ENCODE measurements around the gene DNAJC5.
A peak's percentile ranks its signal among the peaks of the same experiment; 100 is the strongest.
"Not testable (repeated sequence)": the region's sequence is repeated elsewhere in the genome, so short reads cannot be mapped to it uniquely, and the experiment has no call there.

DNAJC5 gene

DNA sequence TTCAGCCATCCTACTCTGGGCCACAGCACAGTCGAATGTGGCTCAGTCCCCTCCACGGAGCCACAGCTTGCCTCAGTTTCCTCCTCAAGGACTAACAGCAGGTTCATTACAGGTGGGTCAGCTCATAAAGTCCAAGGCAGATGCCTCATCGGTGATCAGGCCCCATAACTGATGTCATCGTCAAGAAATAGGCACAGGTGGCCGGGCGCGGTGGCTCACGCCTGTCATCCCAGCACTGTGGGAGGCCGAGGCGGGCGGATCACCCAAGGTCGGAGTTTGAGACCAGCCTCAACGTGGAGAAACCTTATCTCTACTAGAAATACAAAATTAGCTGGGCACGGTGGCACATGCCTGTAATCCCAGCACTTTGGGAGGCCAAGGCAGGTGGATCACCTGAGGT is 57.8 kb downstream of the DNAJC5 start:
- no peak for DNase-seq (ENCODE audit: low read depth in 2 of 2, low spot score in 1 of 2)

DNA sequence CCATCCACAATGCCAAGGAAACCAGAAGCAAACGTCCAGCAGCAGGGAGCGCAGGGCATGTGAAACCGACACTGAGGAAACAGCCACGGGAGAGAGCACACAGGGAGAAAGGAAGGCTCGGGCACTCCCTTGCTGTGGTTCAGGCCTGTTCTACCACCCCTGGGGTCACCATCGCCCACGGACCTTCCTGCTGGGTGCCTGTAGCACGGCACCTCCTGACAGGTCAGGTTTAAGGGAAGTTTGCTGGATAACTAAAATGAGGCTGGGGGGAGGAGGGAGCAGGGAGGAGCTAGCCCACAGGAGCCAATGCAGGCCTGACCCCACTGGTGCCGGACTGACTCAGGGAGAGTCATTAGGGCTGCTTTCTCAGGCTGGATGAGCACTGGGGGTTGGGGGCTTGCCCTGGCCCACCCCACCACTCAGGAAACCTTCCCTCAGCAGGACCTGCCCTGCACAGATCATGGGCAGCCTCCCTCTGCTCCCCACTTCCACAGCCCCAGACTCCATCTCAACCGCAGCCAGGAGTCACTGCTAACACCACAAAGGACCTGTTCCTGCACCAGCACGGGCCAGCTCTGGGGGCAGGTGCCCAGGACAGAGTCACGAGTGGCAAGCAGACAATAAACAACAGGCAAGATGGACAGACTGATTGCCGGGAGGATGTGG is 59.0 kb downstream of the DNAJC5 start:
- DNase-seq (ENCODE audit: low read depth in 2 of 2, low spot score in 1 of 2) = no peak

DNA sequence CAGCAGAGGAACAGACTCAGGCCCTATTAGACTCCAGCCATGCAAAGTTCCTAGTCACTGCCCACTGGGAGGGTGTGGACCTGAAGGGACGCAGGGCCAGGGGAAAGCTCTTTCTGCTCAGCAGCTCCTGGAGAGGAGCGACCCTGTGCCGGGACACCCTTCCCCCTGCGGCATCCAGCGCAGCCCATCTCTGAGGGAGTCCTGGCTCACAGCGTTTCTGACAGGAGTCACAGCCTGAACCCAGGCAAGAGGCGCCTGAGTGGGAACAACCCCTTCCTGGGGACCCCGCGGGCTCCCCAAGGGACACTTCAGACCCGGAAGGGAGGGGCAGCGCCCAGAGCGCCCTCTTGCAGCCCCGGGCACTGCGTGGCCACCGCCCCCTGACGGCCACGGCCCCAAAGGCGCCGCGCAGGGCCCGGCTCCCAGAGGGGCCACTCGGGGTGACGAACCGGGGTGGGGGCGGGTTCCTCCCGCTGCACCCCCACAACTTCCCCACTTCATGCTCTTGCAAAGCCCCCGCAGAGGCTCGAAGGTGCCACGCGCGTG is 60.4 kb downstream of the DNAJC5 start:
- DNase-seq (ENCODE audit: low read depth in 2 of 2, low spot score in 1 of 2) = no peak

DNA sequence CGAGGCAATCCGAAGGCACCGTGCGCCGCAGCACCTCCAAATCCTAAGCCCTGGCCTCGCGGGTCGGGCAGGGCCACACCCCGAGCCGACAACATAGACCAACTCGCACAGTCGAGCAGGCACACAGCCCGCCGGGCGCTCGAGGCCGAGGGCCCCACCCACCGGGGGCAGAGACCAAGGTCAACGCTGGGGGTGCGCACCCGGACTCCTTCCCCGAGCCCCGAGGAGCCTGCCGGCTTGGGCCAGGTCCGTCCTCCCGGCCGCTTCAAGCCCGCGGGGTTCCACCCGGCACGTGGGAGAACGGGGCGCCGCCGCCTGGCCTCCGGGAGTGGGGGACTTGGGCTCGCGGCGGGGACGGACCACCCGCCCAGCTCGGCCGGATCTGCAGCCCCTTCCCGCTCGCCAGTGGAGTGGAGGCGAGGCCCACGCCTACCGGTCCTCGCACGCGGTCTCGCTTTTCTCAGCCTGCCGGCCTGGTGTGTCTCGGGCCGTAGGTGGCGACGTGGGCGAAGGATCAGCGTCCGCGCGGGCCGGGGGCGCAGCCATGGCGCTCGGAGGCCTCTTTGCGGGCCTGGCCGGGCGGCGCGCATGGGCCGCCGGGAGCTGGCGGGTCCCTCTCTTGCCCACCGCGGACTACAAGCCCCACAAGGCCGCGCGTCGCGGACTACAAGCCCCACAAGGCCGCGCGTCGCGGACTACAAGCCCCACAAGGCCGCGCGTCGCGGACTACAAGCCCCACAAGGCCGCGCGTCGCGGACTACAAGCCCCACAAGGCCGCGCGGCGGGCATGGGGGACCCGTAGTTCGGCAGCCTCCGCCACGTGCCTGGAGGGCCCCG is 61.1 kb downstream of the DNAJC5 start, which contains the start of gene UCKL1:
Gene UCKL1, minus strand, starts transcription at position 590 of the 837 bp plus-strand sequence. Its CDS starts 44 bp downstream, at position 546.
- peak; percentile 69 to 83 for DNase-seq (ENCODE audit: low read depth in 2 of 2, low spot score in 1 of 2)

- DNase-seq (ENCODE audit: low read depth in 2 of 2, low spot score in 1 of 2) = no peak
Observed at GRCh38 chr20:63956664-63957003, 61.7 kb downstream of the DNAJC5 start.

DNA sequence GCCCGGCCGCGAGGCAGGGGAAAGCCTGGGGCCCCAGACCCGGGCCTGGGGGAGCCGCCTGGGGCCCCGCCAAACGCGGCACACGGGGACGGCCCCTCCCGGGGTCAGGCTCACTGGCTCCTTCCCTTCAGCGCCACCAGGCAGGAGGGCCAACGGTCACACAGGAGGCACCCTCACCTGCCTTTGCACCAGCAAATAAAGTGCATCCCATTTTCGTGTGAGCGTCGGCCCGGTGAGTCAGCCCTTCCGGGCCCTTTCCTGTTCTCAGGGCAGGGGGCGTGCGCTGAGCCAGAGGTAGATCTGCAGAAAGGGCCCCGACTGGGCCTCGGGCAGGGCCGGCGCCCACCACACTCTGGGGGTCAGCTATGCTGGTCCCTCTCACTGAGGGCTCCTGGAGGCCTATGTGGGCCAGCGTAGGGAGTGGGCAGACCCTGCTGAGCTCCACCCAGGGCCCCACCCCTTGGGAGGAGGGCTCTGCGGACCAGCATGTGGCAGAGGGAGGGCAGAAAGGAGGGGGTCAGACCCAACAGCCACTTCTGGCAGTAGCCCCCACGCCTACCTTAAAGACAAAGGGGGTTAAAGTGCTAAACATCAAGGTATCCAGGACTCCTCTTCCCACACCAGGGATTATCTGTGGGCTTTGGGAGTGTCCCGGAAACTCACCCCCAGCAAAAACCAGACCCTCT is 62.2 kb downstream of the DNAJC5 start:
- peak in 1 of 2 donors; percentile 52 for DNase-seq (ENCODE audit: low read depth in 2 of 2, low spot score in 1 of 2)

DNA sequence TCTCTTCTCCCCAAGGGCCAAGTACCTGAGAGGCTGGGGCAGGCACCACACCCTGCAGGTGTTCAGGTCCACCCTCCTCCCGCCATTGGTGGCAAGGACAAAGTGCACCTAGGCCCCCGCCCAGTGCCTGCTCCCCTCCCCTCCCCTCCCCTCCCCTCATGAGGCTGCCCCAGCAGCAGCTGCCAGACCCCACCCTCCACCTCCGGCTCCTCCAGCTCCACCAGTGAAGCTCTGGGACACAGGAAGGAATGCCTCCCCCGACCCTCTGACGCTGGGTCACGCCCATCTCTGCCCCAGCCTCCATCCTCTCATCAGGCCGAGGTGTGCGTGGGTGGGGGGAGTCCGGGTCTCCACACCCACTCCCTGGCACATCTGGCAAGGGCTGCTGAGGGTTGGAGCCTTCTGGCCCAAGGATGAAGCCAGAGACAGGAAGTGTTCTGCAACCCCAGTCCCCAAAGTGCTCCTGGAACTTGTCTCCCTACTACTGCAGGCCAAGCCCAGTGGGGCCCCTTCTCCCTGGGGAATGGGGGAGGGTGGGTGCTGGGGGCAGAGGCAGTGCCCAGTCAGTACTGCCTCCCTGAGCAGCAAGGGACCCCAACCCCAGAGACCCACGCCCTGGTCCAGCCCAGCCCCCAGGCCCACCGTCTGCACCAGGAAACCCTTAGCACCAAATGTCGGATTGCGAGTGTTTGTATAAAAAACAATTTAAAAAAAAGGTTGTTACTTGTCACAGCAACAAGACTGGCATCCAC is 62.9 kb downstream of the DNAJC5 start:
- no peak for DNase-seq (ENCODE audit: low read depth in 2 of 2, low spot score in 1 of 2)

GRCh38 chr20:63958471-63958870 is 63.5 kb downstream of the DNAJC5 start:
- DNase-seq (ENCODE audit: low read depth in 2 of 2, low spot score in 1 of 2) = no peak

GRCh38 chr20:63958964-63959698 is 64.2 kb downstream of the DNAJC5 start:
- DNase-seq (ENCODE audit: low read depth in 2 of 2, low spot score in 1 of 2) = no peak

DNA sequence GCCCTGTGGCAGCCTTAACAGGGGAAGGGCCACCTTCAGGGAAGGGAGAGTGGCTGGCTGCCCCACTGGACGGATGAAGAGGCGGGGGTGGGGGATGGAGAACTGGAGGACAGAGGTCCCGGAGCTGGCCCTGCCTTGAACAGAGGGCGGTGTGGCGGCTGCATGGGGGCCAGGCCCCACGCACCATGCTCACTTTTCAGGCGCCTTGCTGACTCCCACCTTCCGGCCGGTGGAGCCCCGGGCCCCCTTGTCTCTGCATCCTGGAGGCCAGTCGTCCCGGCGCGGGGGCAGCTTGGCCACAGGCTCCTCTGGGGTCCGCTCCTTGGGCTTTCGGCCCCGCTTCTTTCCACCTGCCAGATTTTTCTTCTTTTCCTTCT is 64.8 kb downstream of the DNAJC5 start:
- DNase-seq (ENCODE audit: low read depth in 2 of 2, low spot score in 1 of 2) = no peak

DNA sequence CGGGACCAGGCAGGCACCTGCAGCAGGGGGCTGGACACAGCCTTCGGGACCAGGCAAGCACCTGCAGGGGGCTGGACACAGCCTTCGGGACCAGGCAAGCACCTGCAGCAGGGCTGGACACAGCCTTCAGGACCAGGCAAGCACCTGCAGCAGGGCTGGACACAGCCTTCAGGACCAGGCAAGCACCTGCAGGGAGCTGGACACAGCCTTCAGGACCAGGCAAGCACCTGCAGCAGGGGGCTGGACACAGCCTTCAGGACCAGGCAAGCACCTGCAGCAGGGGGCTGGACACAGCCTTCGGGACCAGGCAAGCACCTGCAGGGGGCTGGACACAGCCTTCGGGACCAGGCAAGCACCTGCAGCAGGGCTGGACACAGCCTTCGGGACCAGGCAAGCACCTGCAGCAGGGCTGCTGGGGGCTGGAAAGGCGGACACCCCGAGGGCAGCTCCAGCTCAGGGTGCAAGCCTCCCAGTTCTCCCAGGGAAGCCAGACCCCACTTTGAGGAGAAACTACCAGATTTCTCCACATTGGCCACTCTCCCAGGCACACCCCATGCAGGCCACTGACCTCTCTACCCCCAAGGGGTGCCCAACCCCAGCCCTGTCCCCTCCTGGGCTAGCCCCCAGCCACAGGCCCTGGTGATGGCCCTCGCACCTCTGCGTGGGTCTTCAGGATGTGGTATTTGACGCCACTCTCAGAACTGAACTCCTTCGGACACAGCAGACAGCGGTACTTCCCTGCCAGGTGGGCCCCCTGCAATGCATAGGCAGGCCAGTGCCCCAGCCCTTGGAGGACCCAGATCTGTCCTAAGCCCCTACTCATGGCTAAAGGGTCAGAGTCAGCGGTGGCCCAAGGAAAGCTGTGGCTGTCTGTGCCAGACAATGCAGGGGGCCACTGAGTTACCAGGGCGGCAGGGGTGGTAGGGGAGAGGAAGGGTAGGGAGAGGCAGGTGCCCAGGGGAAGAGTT is 66.0 kb downstream of the DNAJC5 start:
- DNase-seq (ENCODE audit: low read depth in 2 of 2, low spot score in 1 of 2) = not testable (repeated sequence)

GRCh38 chr20:63961664-63962425 is 66.9 kb downstream of the DNAJC5 start:
- no peak for DNase-seq (ENCODE audit: low read depth in 2 of 2, low spot score in 1 of 2)

- DNase-seq (ENCODE audit: low read depth in 2 of 2, low spot score in 1 of 2) = no peak
Observed at GRCh38 chr20:63962426-63963347, 67.8 kb downstream of the DNAJC5 start.

DNA sequence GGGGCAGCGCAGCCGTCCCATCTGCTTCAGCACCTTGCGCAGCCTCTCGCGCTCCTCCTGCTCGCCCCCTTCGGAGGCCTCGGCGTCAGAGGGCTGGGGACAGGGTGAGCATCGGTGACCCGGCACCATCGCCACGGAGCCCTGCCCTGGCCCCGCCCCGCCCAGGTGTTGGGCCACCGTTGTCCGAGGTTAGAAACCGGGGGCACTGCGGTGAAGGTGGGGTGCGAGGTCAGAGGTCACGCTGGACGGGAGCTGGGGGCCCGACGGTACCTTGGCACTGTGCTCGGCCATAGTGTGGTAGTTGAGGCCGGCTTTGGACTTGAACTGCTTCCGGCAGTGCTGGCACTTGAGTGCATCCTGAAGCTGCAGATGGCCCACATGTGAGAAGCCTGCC is 68.4 kb downstream of the DNAJC5 start:
- no peak for DNase-seq (ENCODE audit: low read depth in 2 of 2, low spot score in 1 of 2)

- no peak for DNase-seq (ENCODE audit: low read depth in 2 of 2, low spot score in 1 of 2)
Observed at GRCh38 chr20:63963784-63964301, 68.9 kb downstream of the DNAJC5 start.

GRCh38 chr20:63964412-63964811 is 69.5 kb downstream of the DNAJC5 start:
- DNase-seq (ENCODE audit: low read depth in 2 of 2, low spot score in 1 of 2) = no peak

Data from stimulated activated CD8-positive, alpha-beta memory T cell treated with anti-CD3 and anti-CD28 coated beads, Interleukin-4, amount 100 ng/mL, for 4 hours (primary cell).